ENCODE measurements around the gene TMPRSS9.

Gene TMPRSS9

GRCh38 chr19:2359992-2360685 lies at the start of gene TMPRSS9:
TSS of gene TMPRSS9 (plus strand) at chr19:2360265. CDS start at chr19:2389786, 29,521 bp downstream.
- DNase-seq (ENCODE audit: low read depth) = no peak

- no peak for DNase-seq (ENCODE audit: low read depth)
These were observed 49.0 kb upstream of the TMPRSS9 start for GRCh38 chr19:2311093-2311492.

GRCh38 chr19:2312820-2313501 lies 47.1 kb upstream of the TMPRSS9 start:
- DNase-seq (ENCODE audit: low read depth) = no peak

- DNase-seq (ENCODE audit: low read depth) = no peak
These were observed 44.8 kb upstream of the TMPRSS9 start for GRCh38 chr19:2315121-2315817.

- no peak for DNase-seq (ENCODE audit: low read depth)
These were observed 44.2 kb upstream of the TMPRSS9 start for GRCh38 chr19:2315818-2316353.

GRCh38 chr19:2317300-2317699 lies 42.8 kb upstream of the TMPRSS9 start:
- no peak for DNase-seq (ENCODE audit: low read depth)

- no peak for DNase-seq (ENCODE audit: low read depth)
These were observed 42.3 kb upstream of the TMPRSS9 start for GRCh38 chr19:2317756-2318155.

- DNase-seq (ENCODE audit: low read depth) = no peak
These were observed 41.1 kb upstream of the TMPRSS9 start for GRCh38 chr19:2318923-2319322.

GRCh38 chr19:2319551-2319950 lies 40.5 kb upstream of the TMPRSS9 start:
- DNase-seq (ENCODE audit: low read depth) = no peak

GRCh38 chr19:2320049-2320448 lies 40.0 kb upstream of the TMPRSS9 start:
- DNase-seq (ENCODE audit: low read depth) = no peak

- DNase-seq (ENCODE audit: low read depth) = no peak
These were observed 39.1 kb upstream of the TMPRSS9 start for GRCh38 chr19:2320939-2321338.

GRCh38 chr19:2321565-2322283 lies 38.3 kb upstream of the TMPRSS9 start:
- DNase-seq (ENCODE audit: low read depth) = no peak

- no peak for DNase-seq (ENCODE audit: low read depth)
These were observed 36.4 kb upstream of the TMPRSS9 start for GRCh38 chr19:2323707-2324106.

- no peak for DNase-seq (ENCODE audit: low read depth)
These were observed 35.7 kb upstream of the TMPRSS9 start for GRCh38 chr19:2324220-2324948.

GRCh38 chr19:2325281-2326046 lies 34.6 kb upstream of the TMPRSS9 start:
- DNase-seq (ENCODE audit: low read depth) = no peak

GRCh38 chr19:2326699-2327360 lies 33.2 kb upstream of the TMPRSS9 start:
- no peak for DNase-seq (ENCODE audit: low read depth)

GRCh38 chr19:2327773-2328400 lies 32.2 kb upstream of the TMPRSS9 start:
- DNase-seq (ENCODE audit: low read depth) = peak; percentile 25

GRCh38 chr19:2328401-2329148 lies 31.5 kb upstream of the TMPRSS9 start, which contains the start of the genes LSM7 and SPPL2B:
TSS of gene LSM7 (minus strand) at chr19:2328586. CDS start at chr19:2328566, 20 bp downstream.
TSS of gene SPPL2B (plus strand) at chr19:2328684. CDS start at chr19:2328710, 26 bp downstream.
- peak; percentile 88 for DNase-seq (ENCODE audit: low read depth)

- no peak for DNase-seq (ENCODE audit: low read depth)
These were observed 31.0 kb upstream of the TMPRSS9 start for GRCh38 chr19:2329149-2329478.

All from activated gamma-delta T cell treated with anti-CD3 and anti-CD28 coated beads, Interleukin-2, amount 50 U/mL, for 16 hours (primary cell).